Measurements from ENCODE around the gene MYO1H.

Gene MYO1H

DNA sequence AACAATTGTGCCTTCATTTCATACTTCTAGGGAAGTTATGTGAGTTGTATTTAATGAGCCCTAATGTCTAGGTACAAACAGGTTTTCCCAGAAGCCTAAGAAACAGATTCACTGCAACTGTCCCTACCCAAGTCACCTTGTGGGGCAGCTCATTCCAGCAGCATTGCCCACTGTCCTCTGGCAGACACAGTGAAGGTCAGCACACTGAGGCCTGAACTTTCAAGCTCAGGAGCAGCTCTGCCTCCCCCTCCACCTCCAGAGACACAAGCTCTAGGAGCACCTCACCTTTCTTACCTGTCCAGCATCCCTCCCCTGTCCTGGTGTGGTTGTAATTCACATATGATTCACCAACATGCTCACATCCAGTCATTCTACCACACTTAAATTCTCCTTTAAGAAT lies 145.4 kb downstream of the MYO1H start:
- no peak for DNase-seq (ENCODE audit: low spot score)

DNA sequence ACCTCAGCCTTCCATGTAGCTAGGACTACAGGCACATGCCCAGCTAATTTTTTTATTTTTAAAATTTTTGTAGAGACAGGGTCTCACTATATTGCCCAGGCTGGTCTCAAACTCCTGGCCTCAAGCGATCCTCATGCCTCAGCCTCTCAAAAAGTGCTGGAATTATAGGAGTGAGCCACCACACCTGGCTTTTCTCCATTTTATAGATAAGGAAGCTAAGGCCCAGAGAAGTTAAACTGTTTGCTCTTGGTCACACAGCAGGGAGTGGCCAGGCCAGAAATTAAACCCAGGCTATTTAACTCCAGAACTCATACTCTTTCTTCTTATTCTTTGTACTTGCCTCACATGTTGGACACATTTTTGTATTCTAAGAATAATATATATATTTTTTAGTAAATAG lies 146.2 kb downstream of the MYO1H start:
- DNase-seq (ENCODE audit: low spot score): no peak

DNA sequence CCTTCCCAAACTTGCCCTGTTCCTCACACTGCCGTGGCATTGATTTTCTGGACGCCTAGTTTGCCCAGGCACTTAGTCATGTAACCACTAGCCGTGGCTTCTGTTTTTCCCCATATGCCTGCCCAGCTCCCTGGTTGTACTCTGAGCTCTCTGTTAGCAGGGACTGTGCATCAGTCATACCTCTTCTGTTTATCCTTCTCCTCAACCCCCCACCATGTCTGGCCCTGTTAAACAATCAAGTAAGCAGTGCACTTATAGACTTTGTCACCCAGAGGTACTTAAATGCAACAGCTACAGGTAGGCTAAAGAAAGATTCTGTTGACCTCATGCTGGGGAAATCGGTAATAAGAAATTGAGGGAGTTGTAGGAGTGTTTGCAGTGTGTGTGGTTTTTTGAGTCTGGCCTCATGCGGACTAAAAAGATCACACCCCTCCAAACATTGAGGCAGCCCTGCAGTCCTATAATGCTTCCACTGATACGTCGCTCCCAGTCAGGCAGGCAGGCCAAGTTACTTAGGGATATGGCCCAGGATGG lies 146.7 kb downstream of the MYO1H start:
- DNase-seq (ENCODE audit: low spot score): no peak

DNA sequence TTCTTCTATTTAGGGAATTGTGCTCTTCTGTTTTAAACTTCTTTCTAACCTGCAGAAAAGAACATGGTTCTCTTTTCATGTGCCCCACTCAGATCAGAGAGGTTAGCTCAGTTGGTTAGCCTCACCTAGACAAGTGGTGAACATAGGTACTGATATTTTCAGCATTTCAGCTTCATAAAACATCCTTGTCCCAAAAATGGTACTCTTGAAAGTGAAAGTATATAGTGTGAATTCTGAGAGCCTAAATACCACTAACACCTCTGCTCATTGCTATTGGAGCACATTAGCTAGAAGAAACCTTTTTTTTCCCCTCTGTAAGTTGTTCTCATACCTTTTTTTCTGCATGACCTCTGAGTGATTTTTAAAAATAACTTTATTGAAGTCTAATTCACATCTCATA lies 147.3 kb downstream of the MYO1H start:
- no peak for DNase-seq (ENCODE audit: low spot score)

DNA sequence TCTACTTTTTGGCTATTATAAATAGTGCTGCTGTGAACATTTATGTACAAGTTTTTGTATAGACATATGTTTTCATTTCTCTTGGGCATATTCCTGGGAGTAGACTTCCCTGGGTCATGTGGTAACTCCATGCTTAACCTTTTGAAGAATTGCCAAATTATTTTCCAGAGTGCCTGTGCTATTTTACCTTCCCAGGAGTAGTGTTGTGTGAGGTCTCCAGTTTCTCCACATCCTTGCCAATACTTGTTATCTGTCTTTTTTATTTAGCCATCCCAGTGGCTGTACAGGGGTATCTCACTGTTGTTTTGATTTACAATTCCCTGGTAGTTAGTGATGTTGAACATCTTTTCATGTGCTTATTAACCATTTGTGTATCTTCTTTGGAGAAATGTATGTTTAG lies 148.6 kb downstream of the MYO1H start:
- no peak for DNase-seq (ENCODE audit: low spot score)

DNA sequence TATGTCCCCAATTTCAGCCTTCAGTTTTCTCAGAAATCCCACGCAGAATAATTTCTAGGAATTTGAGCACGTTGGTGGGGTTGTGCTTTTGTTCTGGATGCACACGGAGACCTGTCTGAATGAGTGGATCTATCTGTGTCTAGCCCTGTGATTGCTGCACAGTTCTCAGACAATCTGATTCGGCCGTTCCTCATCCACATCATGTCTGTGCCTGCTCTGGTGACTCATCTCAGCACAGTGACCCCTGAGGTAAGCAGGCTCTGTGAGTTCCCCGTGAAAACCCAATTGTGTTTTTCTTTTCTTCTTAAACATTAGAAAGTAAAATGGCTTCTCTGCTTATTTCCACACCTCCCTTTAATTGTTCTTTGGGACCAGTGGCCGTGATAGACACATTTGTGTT lies 150.0 kb downstream of the MYO1H start:
- DNase-seq (ENCODE audit: low spot score): no peak

Measured in CD4-positive, alpha-beta T cell treated with Interleukin-15 for 4 hours (primary cell).